Gastrocnemius medialis (tissue), 4 donors: ENCODE data around the gene AQP12B. TPM values are rescaled to one million over a fixed set of nuclear protein-coding genes. Genes with fewer than 3 reads are reported as not detected.

Experiments used
- ATAC-seq, 2 donors: fragments of 150-250 bp; one replicate each; pipeline ENCODE4 v1.9.1; 2016
- DNase-seq, 2 donors: peaks; one replicate each; pipeline ENCODE4 v3.0.0-alpha.2; 2019
- H3K27ac ChIP-seq, 4 donors: fragments of 200-600 bp; sonication (generic); 1 replicate in 1 of 4; 2 replicates in 3 of 4; pipeline ENCODE4 v1.5.1; 2016 to 2018; ENCODE audit warnings: mild to moderate bottlenecking in 2 of 4, moderate library complexity in 1 of 4
- H3K27me3 ChIP-seq, 3 donors: fragments of 200-600 bp; sonication (generic) in 2 of 3; 1 replicate in 1 of 3; 2 replicates in 2 of 3; pipeline versions ENCODE4 v1.5.1 to v1.6.0; 2016 to 2019; ENCODE audit warnings: mild to moderate bottlenecking in 1 of 3, moderate library complexity in 1 of 3
- H3K36me3 ChIP-seq, 2 donors: fragments of 200-600 bp; sonication (generic) in 1 of 2; one replicate each; pipeline ENCODE4 v1.5.1; 2017 to 2018
- H3K4me1 ChIP-seq, 2 donors: fragments of 200-600 bp; sonication (generic) in 1 of 2; one replicate each; pipeline ENCODE4 v1.5.1; 2016 to 2017; ENCODE audit warnings: mild to moderate bottlenecking in 2 of 2
- H3K4me3 ChIP-seq, 4 donors: fragments of 200-600 bp; sonication (generic) in 3 of 4; 1 replicate in 1 of 4; 2 replicates in 3 of 4; pipeline ENCODE4 v1.5.1; 2016 to 2019; ENCODE audit warnings: mild to moderate bottlenecking in 2 of 4
- H3K9me3 ChIP-seq, 3 donors: fragments of 200-600 bp; sonication (generic) in 2 of 3; 1 replicate in 1 of 3; 2 replicates in 2 of 3; pipeline ENCODE4 v1.5.1; 2016 to 2019
- CTCF ChIP-seq, 5 experiments: fragments of 450-650 bp in 3 of 5; fragments of 200-600 bp in 2 of 5; sonication (generic) in 2 of 5; IDR thresholded peaks in 4 of 5; conservative IDR thresholded peaks in 1 of 5; 1 replicate in 4 of 5; 2 replicates in 1 of 5; pipeline ENCODE4 v1.5.1; 2016 to 2019; ENCODE audit warnings: antibody characterized with exemption in 5 of 5, mild to moderate bottlenecking in 3 of 5, moderate library complexity in 3 of 5
- POLR2A ChIP-seq, 2 donors: fragments of 450-650 bp; IDR thresholded peaks; one replicate each; pipeline ENCODE4 v1.6.1; 2017; ENCODE audit warnings: antibody characterized with exemption in 2 of 2, mild to moderate bottlenecking in 2 of 2, moderate library complexity in 2 of 2
- in situ Hi-C, 4 donors: fragments of 200-750 bp; cut with MboI; loops; one replicate each; pipeline versions ENCODE4 v1.15.0 to v1.8.0; 2017; ENCODE audit warnings: low sequenced_read_pairs in 4 of 4
- intact Hi-C: fragments of 100-400 bp; cut with DNase I; formaldehyde crosslinking; loops from one replicate; pipeline ENCODE4 v1.15.1; 2023; ENCODE audit warnings: low total_unique reads
- total RNA-seq, 4 donors: library from RNA; depleted of rRNA; stranded (reverse); fragments of >200 nt; gene quantifications; one replicate each; pipeline versions ENCODE4 v1.1.0 to v1.2.3, GENCODE V29; 2016

AQP12B gene
- total RNA-seq, 4 donors from 2014 or later, result not detected

GRCh38 chr2:240714747-240715725, 32.4 kb upstream of the AQP12B start:
- ATAC-seq (no peak), DNase-seq (no peak)
- H3K27me3 ChIP-seq, result peaks cover 0 to 2% (median 0%) of the 10 kb centered on the region in 3 donors
- no peak overlapping the region for H3K27ac ChIP-seq
- in situ Hi-C loops, result loop anchor here in 3 of 4 donors (25.0 kb wide), 1 partner anchor 203 kb away; no protein-coding TSS in a partner anchor
- no peaks in the 10 kb centered on the region for H3K9me3 ChIP-seq
- intact Hi-C loops, result no loop called here
- TF ChIP-seq CTCF (IDR thresholded peaks at IDR 0.05 in 4 of 5, conservative IDR thresholded peaks at IDR 0.05 in 1 of 5) (no peak), POLR2A (IDR thresholded peaks at IDR 0.05) (no peak)
- H3K4me1 ChIP-seq, result no peaks in the 10 kb centered on the region
- H3K36me3 ChIP-seq, result no peaks in the 10 kb centered on the region
- H3K4me3 ChIP-seq, result no peak overlapping the region

GRCh38 chr2:240713928-240714746, 31.5 kb upstream of the AQP12B start:
- peaks cover 0 to 9% (median 0%) of the 10 kb centered on the region in 3 donors for H3K27me3 ChIP-seq
- in situ Hi-C loops, result loop anchor here in 3 of 4 donors (25.0 kb wide), 1 partner anchor 202 kb away; no protein-coding TSS in a partner anchor
- H3K4me3 ChIP-seq, result no peak overlapping the region
- intact Hi-C loops, result no loop called here
- H3K9me3 ChIP-seq, result no peaks in the 10 kb centered on the region
- no peaks in the 10 kb centered on the region for H3K36me3 ChIP-seq
- no peak overlapping the region for H3K27ac ChIP-seq
- ATAC-seq, result no peak
- TF ChIP-seq POLR2A (IDR thresholded peaks at IDR 0.05) (no peak), CTCF (IDR thresholded peaks at IDR 0.05 in 4 of 5, conservative IDR thresholded peaks at IDR 0.05 in 1 of 5) (no peak)
- DNase-seq, result no peak
- no peaks in the 10 kb centered on the region for H3K4me1 ChIP-seq

DNA sequence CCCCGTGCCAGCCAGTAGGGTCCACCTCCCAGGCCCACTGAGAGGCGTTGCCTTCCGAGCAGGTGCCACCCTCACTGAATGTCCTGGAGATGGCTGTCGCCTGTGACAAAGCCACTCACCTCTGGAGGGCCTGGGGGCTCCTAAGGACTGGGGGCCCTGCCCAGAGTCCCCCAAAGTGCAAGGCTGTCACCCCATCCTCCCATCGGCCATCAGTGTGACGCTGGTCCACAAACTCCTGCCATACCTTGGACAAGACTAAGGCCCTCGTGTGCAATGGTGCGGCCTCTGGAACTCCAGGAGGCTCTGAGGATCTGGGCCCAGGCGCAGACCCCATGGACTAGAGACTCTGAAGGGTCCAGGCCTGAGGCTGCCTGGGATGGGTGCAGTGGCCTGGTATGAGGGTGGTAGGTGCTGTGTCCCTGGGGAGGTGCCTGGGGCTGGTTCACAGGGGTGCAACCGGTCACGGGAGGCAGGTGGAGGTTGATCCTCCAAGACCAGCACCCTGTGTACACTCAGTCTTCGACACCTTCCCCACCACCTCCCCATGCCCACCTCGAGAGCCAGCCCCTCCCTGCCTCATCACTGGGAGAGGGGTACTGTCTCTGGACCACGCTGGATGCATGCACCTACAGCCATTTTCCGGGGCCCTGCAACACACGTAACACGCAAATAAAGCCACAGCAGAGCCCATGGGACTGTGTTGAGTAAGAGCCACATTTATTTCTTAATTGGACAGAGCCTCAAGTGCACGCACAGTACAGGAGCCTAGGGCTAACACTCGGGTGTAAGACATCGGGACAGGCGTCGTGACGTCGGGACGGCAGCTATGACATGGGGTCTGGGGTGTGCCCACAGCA, 30.6 kb upstream of the AQP12B start:
- in situ Hi-C loops (loop anchor here in 3 of 4 donors (25.0 kb wide), 1 partner anchor 201 kb away; no protein-coding TSS in a partner anchor), intact Hi-C loops (no loop called here)
- DNase-seq (no peak), ATAC-seq (no peak)
- TF ChIP-seq POLR2A (IDR thresholded peaks at IDR 0.05), result no peak
- TF ChIP-seq CTCF (IDR thresholded peaks at IDR 0.05 in 4 of 5, conservative IDR thresholded peaks at IDR 0.05 in 1 of 5), result no peak
- H3K27me3 ChIP-seq, result peaks cover 0 to 10% (median 0%) of the 10 kb centered on the region in 3 donors
- H3K4me3 ChIP-seq, result no peak overlapping the region
- no peaks in the 10 kb centered on the region for H3K9me3 ChIP-seq
- H3K27ac ChIP-seq, result no peak overlapping the region
- no peaks in the 10 kb centered on the region for H3K4me1 ChIP-seq
- no peaks in the 10 kb centered on the region for H3K36me3 ChIP-seq

GRCh38 chr2:240712121-240712520, 29.4 kb upstream of the AQP12B start:
- no peak overlapping the region for H3K4me3 ChIP-seq
- H3K9me3 ChIP-seq, result no peaks in the 10 kb centered on the region
- no peaks in the 10 kb centered on the region for H3K36me3 ChIP-seq
- intact Hi-C loops, result no loop called here
- peaks cover 2 to 20% (median 7%) of the 10 kb centered on the region in 3 donors for H3K27me3 ChIP-seq
- ATAC-seq (no peak), DNase-seq (no peak)
- in situ Hi-C loops, result loop anchor here in 3 of 4 donors (25.0 kb wide), 1 partner anchor 200 kb away; no protein-coding TSS in a partner anchor
- H3K27ac ChIP-seq, result no peak overlapping the region
- H3K4me1 ChIP-seq, result no peaks in the 10 kb centered on the region
- TF ChIP-seq POLR2A (IDR thresholded peaks at IDR 0.05), result no peak
- no peak for TF ChIP-seq CTCF (IDR thresholded peaks at IDR 0.05 in 4 of 5, conservative IDR thresholded peaks at IDR 0.05 in 1 of 5)
